NCI-H187 treated with DMSO at 0.1 percent for 48 hours (cell line): ENCODE measurements around the gene CCDC127.
"Not testable (repeated sequence)": the region's sequence is repeated elsewhere in the genome, so short reads cannot be mapped to it uniquely, and the experiment has no call there.

Experiments
- DNase-seq: peaks from one replicate; lab custom pipeline; 2025; lab: John Stamatoyannopoulos, UW

CCDC127 gene

GRCh38 chr5:217494-218456, at the start of gene CCDC127, which contains the start of gene SDHA:
CCDC127 (minus strand) TSS chr5:218153; CDS start chr5:216849, 1,304 bp downstream.
SDHA (plus strand) TSS chr5:218320; CDS start chr5:218356, 36 bp downstream.
- peak; percentile 29 for DNase-seq

DNA sequence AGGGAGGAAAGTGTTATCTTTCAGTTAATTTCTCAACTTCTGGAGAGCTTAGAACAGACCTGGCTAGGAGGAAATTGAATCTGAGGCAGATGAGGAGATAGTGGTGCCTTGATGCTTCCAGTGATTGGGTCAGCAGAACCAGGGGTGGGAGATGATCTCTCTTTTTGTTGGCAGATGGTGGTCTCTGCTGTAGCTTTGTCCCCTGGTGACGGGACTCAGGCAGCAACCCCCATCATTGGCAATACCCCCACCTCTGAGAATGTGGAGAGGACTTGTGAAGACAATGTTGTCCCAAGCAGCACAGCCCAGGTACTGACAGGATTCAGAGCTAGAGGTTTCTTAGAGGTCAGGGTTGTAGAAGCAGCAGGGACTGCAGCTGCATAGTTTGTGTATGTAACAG, 49.8 kb upstream of the CCDC127 start:
- no peak for DNase-seq

DNA sequence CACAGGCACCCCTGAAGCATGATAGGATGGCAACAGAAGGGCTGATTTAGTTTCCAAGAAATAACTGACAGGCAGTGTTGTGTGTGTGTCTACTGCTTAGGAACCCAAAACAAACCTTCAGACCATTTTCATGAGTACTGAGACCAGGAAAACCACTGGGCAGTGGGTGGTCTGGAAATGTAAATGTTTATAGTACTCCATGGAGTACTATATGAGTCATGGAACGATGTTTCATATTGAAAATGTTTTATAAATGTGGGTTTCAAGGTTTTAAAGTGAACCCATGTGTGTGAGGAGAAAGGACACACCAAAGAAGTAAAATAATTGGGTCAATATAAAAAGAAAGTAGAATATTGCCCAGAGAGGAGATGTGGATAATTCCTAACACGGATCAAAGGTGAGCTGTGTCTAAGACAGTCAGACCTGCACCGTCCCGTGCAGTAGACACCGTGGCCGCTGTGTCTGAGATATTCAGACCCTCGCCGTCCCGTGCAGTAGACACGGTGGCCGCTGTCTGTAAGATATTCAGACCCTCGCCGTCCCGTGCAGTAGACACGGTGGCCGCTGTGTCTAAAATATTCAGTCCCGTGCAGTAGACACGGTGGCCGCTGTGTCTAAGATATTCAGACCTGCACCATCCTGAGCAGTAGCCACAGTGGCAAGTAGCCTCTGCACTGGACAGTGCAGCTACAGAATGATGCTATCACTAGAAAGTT, 48.5 kb upstream of the CCDC127 start:
- DNase-seq = not testable (repeated sequence)

GRCh38 chr5:264338-264737, 46.4 kb upstream of the CCDC127 start:
- DNase-seq = no peak

DNA sequence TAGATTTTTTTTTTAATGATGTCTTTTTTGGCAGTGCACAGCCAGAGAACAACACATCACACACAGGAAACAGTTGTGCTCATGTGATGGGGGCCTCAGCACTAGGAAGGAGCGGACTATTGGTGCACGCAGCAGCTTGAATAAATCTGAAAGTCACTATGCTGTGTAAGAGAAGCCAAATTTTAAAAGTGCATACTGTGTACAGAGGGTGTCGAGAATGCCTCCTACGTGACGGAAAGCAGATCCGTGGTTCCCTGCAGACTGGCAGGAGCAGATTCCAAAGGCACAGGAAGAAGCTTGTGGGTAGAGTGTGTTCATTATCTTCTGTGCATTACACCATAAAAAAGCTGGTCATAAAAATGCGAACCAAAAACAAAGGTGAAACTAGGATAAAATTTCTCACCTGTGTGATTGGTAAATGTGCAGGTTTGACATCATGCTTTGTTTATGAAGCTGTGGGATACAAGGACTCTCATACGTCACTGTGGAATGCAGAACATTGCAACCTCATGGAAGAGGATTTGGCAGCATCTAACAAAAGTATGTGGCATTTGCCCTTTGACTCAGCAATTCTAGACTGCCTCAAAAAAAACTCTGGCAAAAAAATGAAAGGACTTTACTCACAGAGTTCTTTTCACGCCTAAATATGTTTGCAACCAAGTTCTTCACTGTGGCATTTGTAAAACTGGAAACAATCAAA, 45.5 kb upstream of the CCDC127 start:
- DNase-seq = not testable (repeated sequence)

DNA sequence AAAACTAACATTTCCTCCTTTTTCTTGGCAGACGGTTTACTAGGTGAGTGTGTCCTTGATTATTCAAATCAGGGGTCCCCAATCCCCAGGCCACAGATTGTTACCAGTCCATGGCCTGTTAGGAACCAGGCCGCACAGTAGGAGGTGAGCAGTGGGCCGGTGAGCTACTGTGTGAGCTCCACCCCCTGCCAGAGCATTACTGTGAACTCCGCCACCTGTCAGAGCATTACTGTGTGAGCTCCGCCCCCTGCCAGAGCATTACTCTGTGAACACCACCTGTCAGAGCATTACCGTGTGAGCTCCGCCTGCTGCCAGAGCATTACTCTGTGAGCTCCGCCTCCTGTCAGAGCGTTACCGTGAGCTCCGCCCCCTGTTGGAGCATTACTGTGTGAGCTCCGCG, 39.2 kb upstream of the CCDC127 start:
- DNase-seq = no peak

DNA sequence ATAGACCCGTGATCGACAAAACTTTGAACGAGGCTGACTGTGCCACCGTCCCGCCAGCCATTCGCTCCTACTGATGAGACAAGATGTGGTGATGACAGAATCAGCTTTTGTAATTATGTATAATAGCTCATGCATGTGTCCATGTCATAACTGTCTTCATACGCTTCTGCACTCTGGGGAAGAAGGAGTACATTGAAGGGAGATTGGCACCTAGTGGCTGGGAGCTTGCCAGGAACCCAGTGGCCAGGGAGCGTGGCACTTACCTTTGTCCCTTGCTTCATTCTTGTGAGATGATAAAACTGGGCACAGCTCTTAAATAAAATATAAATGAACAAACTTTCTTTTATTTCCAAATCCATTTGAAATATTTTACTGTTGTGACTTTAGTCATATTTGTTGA, 38.4 kb upstream of the CCDC127 start:
- not testable (repeated sequence) for DNase-seq

GRCh38 chr5:255116-255515, 37.2 kb upstream of the CCDC127 start:
- DNase-seq = not testable (repeated sequence)

GRCh38 chr5:254322-254721, 36.4 kb upstream of the CCDC127 start:
- DNase-seq = not testable (repeated sequence)

DNA sequence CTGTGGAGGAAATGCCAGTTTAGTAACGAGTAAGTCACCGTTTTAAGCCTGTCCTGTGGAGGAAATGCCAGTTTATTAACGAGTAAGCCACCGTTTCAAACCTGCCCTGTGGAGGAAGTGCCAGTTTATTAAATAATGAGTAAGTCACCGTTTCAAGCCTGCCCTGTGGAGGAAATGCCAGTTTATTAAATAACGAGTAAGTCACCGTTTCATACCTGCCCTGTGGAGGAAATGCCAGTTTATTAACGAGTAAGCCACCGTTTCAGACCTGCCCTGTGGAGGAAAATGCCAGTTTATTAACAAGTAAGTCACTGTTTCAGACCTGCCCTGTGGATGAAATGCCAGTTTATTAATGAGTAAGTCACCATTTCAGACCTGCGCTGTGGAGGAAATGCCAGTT, 34.6 kb upstream of the CCDC127 start:
- DNase-seq = no peak

DNA sequence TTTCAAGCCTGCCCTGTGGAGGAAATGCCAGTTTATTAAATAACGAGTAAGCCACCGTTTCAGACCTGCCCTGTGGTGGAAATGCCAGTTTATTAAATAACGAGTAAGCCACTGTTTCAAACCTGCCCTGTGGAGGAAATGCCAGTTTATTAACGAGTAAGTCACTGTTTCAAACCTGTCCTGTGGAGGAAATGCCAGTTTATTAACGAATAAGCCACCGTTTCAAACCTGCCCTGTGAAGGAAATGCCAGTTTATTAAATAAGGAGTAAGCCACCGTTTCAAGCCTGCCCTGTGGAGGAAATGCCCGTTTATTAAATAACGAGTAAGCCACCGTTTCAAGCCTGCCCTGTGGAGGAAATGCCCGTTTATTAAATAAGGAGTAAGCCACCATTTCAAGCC, 34.0 kb upstream of the CCDC127 start:
- DNase-seq = not testable (repeated sequence)

DNA sequence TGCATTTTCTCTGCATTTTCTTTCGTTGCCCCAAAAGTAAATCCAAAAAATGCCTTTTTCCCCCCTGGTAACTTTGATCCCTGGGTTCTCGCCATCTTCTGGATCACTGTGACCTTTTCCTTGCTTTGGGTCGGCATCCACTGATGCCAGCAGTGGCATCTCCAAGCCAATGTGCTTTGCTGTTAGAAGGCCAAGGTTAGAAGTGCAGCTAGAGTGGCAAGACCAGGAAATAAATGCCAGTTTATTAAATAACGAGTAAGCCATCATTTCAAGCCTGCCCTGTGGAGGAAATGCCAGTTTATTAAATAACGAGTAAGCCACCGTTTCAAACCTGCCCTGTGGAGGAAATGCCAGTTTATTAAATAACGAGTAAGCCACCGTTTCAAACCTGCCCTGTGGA, 33.6 kb upstream of the CCDC127 start:
- DNase-seq = not testable (repeated sequence)

DNA sequence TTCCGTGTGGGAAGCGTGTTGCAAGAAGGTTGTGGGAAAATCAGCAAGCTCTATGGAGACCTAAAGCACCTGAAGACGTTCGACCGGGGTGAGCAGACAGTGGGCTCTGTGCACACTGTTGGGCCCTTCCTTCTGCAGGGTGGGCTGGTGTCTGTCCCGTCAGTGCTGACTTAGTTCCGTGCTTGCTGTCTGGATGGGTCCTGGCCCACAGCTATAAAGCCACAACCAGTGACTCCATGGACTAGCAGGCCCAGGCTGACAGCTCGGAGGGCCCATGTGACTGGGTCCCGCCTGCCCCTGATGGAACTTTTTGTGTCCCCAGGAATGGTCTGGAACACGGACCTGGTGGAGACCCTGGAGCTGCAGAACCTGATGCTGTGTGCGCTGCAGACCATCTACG, 33.1 kb upstream of the CCDC127 start:
- not testable (repeated sequence) for DNase-seq

GRCh38 chr5:250396-250795, 32.4 kb upstream of the CCDC127 start:
- not testable (repeated sequence) for DNase-seq

DNA sequence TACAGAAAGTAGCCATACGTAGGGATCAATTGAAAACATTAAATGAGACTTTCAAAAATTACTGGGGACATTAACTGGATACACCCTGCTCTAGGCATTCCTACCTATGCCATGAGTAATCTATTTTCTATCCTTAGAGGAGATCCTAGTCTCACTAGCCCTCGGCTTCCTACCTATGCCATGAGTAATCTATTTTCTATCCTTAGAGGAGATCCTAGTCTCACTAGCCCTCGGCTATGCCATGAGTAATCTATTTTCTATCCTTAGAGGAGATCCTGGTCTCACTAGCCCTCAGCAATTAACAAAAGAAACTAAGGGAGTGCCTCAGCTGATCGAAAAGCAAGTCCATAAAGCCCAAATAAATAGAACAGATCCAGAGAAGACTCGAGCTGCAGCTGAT, 27.8 kb upstream of the CCDC127 start:
- not testable (repeated sequence) for DNase-seq

GRCh38 chr5:243683-244367, 25.9 kb upstream of the CCDC127 start:
- DNase-seq = not testable (repeated sequence)

DNA sequence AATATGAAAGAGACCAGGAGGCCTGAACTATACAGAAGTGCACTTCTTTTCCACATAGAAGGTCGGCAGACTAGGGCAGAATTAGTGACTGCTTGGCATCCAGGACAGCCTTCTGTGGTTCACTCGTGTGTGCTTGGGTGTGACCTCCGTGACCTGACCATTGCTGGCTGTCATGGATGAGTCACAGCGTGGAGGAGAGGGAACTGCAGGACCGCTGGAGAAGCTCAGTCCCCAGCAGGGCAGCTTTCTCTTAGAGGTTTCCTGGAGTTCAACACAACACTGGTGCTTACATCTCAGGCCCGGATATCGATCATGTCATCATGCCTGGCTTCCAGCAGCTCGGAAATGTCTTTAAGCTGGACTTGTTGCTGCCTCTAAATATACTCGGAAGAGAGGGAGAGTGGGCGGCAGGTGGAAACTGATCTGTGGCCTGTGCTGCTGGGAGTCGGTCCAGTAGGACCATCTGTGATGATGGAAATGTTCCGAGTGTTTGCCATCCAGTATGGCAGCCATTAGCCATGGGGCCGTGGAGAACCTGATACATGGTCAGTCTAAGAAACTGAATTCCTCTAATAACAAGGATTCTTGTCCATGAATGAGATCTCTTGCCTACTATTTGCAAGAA, 23.2 kb upstream of the CCDC127 start:
- DNase-seq = not testable (repeated sequence)

DNA sequence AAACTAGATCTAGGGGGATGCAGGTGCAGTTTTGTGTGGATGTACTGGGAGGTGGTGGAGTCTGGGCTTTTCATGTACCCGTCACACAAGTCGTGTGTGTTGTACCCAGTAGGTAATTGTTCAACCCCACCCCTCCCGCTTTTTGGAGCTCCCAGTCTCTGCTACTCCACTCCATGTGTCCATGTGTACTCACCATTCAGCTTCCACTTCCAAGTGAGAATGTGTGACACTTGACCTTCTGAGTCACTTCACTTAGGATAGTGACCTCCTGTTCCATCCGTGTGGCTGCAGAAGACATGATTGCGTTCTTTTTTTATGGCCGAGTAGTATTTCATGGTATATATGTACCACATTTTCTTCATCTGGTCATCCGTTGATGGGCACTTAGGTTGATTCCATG, 22.6 kb upstream of the CCDC127 start:
- DNase-seq = not testable (repeated sequence)

DNA sequence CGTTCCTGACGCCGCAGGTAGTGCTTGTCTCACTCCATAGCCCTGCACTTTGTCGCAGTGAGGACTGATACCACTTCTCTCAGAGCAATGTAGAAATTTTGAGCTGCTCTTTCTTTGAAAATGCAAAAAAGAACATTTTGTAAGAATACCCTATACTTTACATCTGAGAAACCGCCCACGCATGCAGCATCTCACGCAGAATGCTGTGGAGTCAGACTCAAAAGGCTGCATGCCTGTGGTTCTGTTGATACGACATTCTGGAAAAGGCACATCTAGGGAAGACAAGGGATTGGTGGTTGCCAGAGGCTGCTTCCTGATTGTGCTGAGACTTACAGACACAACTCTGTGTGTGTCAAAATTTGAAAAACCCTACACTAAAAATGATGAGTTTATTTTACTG, 20.0 kb upstream of the CCDC127 start:
- DNase-seq = not testable (repeated sequence)

GRCh38 chr5:235527-235926, 17.6 kb upstream of the CCDC127 start:
- DNase-seq = not testable (repeated sequence)

- DNase-seq = no peak
These were observed 16.5 kb upstream of the CCDC127 start for GRCh38 chr5:234450-234849.
